Activated CD4-positive, alpha-beta T cell treated with anti-CD3 and anti-CD28 coated beads, Interleukin-2, amount 50 U/mL, for 48 hours (primary cell): ENCODE data around the gene DIS3.
"Not testable (repeated sequence)": the region's sequence is repeated elsewhere in the genome, so short reads cannot be mapped to it uniquely, and the experiment has no call there.

ENCODE experiments used
- DNase-seq, 2 experiments: peaks; one replicate each; pipeline ENCODE4 v3.0.0-alpha.2; 2020

Gene DIS3

GRCh38 chr13:72745260-72745659, 36.4 kb downstream of the DIS3 start:
- DNase-seq: no peak

DNA sequence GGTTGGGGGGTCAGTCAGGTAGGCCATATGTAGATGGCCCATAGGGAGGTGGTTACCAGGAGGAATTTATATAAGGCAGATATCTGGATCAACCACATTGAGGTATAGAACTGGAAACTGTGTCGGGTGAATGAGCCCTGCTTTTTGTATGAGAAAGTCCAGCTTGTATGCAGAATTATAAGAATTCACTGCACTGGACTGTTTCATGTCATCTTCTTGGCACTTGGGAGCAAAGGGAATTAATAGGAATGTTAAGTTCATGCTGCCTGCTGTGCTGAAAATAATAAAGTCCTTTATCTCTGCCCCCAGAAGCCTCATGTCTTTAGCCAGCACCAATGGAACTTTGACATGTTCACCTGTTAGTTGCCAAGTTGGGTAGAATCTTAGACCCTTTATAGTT, 41.7 kb downstream of the DIS3 start:
- DNase-seq: no peak

DNA sequence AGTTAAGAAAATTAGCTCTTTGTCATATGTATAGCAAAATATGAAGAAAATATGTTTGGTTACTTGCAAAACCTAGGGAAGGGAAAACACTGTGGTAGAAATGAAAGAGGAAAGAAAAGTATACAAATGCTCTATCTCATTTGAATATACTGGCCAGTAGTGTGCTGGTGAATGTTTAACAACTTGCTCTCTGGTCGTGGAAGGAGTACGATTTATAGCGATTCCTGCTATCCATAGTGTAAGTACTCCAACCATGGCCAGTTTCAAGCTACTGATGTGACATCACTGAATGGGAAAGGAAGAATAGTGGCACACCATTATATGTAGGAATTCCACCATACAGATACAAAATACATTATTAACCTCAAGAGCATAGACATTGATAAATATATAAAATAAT, 44.7 kb downstream of the DIS3 start:
- no peak for DNase-seq

GRCh38 chr13:72728290-72728605, 53.5 kb downstream of the DIS3 start:
- DNase-seq: no peak

GRCh38 chr13:72727417-72728289, 54.0 kb downstream of the DIS3 start, which contains the start of the genes BORA and MZT1:
BORA (plus strand) TSS chr13:72727923; CDS start chr13:72728941, 1,018 bp downstream.
MZT1 (minus strand) TSS chr13:72727629; CDS start chr13:72727602, 27 bp downstream.
- peak; percentile 94 to 96 for DNase-seq

DNA sequence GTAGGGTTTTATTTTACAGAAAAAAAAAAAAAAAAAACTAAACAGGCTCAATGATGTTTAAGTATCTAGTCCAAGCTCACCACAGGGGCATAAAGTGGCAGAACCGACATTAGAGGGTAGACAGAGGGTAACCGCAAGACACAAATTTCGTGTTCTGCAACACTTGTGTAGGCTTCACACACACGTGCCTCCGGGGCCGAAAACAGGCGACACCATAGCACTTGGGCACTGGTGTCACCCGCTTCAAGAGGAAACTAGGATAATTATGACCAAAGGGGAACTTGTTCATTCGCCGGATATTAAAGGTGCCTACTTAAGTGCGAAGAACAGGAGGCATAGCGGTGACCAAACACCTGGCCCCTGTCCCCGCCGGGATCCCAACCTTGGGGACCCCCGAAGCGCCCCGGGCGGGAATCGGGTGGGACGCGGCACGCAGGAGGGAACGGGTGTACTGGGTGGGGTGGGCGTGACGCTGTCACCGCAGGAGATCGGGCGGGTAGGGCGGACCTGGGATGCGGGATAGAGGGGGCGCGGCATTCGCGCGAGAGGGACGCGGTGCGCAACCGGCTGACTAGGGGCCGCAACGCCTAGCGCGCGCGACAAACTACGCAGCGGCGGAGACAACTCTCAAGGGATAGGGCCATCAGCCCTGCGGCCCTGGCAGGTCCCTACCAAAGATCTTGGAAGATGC, 54.8 kb downstream of the DIS3 start:
- DNase-seq: peak; percentile 53 to 58

GRCh38 chr13:72726185-72726584, 55.5 kb downstream of the DIS3 start:
- not testable (repeated sequence) for DNase-seq

DNA sequence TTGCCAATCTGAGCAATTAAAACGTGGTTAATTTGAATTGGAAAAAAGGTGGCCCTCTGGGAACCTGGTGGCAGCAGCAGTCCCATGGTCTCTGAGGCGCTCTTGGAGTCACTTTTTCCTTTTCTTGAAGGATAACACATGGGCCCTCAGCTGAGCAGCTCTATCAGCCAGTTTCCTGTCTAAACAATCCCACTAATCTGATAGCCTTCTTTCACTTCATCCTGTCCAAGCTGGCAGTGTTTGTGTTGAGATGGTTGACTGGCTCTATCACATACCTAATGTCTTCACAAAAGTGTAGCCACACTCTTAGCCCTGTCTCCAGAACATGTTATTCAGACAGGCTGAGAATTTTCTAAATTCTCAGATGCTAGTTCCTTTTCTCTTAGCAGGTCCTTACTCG, 64.9 kb downstream of the DIS3 start:
- no peak for DNase-seq
